Measurements from ENCODE around the gene CD99.
"Not testable (repeated sequence)": the region's sequence is repeated elsewhere in the genome, so short reads cannot be mapped to it uniquely, and the experiment has no call there.

Gene CD99

DNA sequence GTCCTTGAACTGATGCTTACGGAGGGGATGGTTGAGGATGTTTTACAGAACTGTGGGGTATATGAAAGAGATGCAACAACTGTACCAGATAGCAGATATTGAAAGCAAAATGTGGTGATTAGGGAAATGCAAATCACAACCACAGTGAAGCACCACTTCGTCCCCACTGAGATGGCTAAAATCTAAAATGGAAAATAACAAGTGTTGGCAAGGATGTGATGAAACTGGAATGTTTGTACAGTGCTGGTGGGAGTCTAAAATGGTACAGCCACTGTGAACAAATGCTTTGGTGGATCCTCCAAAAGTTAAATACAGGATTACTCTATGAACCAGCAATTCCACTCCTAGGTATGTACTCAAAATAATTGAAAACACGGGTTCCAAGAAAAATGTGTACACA, 83.7 kb downstream of the CD99 start:
- DNase-seq: no peak

- DNase-seq: not testable (repeated sequence)
These were observed 89.6 kb downstream of the CD99 start for GRCh38 chrX:2780472-2781225.

GRCh38 chrX:2781226-2781571, 90.1 kb downstream of the CD99 start:
- DNase-seq: no peak

- no peak for DNase-seq
These were observed 90.6 kb downstream of the CD99 start for GRCh38 chrX:2781698-2782097.

DNA sequence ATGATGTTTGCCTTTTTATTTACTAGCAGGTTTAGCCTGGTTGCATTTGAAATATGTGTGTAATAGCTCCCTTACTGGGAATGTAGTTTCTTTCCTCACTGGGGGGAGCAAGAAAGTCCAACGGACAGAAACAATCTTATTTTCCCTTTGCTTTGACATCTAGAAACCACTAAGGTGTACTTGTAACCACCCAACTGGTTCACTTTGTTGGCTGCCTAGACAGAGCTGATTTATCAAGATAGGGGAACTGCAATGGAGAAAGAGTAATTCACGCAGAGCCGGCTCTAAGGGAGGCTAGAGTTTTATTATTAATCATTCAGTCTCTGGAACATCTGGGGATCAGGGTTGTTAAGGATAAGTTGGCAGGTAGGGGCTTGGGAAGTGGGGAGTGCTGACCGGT, 91.1 kb downstream of the CD99 start:
- no peak for DNase-seq

DNA sequence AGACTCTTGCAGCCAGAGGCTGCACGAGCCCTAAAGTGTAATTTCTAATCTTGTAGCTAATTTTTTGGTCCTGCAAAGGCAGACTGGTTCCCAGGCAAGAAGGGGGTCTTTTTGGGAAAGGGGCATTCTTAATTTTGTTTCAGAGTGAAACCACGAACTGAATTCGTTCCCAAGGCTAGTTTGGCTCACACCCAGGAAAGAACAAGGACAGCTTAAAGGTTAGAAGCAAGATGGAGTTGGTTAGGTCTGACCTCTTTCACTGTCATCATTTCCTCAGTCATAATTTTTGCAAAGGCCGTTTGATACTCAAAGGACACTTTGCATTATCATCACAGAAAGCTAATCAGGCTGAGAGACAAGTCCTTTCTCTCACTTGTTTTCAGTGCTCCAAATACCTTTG, 91.7 kb downstream of the CD99 start:
- DNase-seq: no peak

GRCh38 chrX:2784026-2784425, 92.9 kb downstream of the CD99 start:
- no peak for DNase-seq

GRCh38 chrX:2785538-2785937, 94.4 kb downstream of the CD99 start:
- DNase-seq: no peak

- no peak for DNase-seq
These were observed 97.9 kb downstream of the CD99 start for GRCh38 chrX:2788980-2789379.

DNA sequence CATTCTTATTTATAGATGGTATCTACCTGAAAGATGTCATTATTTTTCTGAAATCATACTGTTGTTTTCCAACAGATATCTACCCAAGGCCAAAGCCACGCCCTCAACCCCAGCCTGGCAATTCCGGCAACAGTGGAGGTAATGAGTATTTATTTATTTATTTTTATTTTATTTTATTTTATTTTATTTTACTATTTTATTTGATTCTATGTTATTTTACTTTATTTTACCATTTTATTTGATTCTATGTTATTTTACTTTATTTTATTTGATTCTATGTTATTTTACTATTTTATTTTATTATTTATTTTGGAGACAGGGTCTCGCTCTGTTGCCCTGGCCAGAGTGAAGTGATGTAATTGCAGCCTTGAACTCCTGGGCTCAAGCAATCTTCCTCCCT, 98.5 kb downstream of the CD99 start:
- no peak for DNase-seq
